H1 (cell line): ENCODE data around the gene PTPRD. TPM values are rescaled to one million over a fixed set of nuclear protein-coding genes. Genes with fewer than 3 reads are reported as not detected.

Experiments
- CTCF ChIA-PET: fragments of 300-600 bp; sonication (Branson Sonifier 250); formaldehyde crosslinking; loops from one replicate; lab custom pipeline; 2021; ENCODE audit not compliant: partially characterized antibody; lab: Charles Lee
- POLR2A ChIA-PET: fragments of 300-600 bp; sonication (Branson Sonifier 250); formaldehyde crosslinking; loops from one replicate; lab custom pipeline; 2021; ENCODE audit warnings: inconsistent platforms; ENCODE audit not compliant: partially characterized antibody; lab: Charles Lee
- DNase-seq, 2 experiments: peaks; one replicate each; pipeline versions ENCODE4 v3.0.0 to v3.0.0-alpha.2; 2010 to 2022; ENCODE audit warnings: low spot score in 2 of 2, low read depth in 1 of 2, mixed read lengths in 1 of 2
- FAIRE-seq: peaks from 2 replicates; lab custom pipeline; 2011; peaks lifted over from hg19 to GRCh38; lab: Jason Lieb, UNC
- H2AFZ ChIP-seq: 2 replicates; pipeline ENCODE4 v1.8.1; 2012; ENCODE audit warnings: low read length, inconsistent platforms
- H2AK5ac ChIP-seq: 2 replicates; pipeline ENCODE4 v1.6.1; 2013; ENCODE audit warnings: low read depth, low read length
- H2BK120ac ChIP-seq: replicated peaks from 2 replicates; pipeline ENCODE3; 2013; ENCODE audit warnings: low read depth, low read length, inconsistent platforms
- H2BK12ac ChIP-seq: 2 replicates; pipeline ENCODE4 v1.6.1; 2013; ENCODE audit warnings: low read depth, low read length
- H2BK15ac ChIP-seq: 2 replicates; pipeline ENCODE4 v1.6.1; 2013; ENCODE audit warnings: low read length
- H2BK20ac ChIP-seq: 2 replicates; pipeline ENCODE4 v1.6.1; 2013; ENCODE audit warnings: low read length
- H2BK5ac ChIP-seq: 2 replicates; pipeline ENCODE4 v1.6.1; 2013; ENCODE audit warnings: low read depth, low read length
- H3K14ac ChIP-seq: 2 replicates; pipeline ENCODE4 v1.6.1; 2013; ENCODE audit warnings: inconsistent platforms; ENCODE audit not compliant: insufficient read length
- H3K18ac ChIP-seq: 2 replicates; pipeline ENCODE4 v1.6.1; 2013; ENCODE audit warnings: low read length; ENCODE audit errors: extremely low read depth
- H3K23ac ChIP-seq: 2 replicates; pipeline ENCODE4 v1.6.1; 2013; ENCODE audit warnings: inconsistent platforms; ENCODE audit not compliant: insufficient read length
- H3K23me2 ChIP-seq: 2 replicates; pipeline ENCODE4 v1.6.1; 2013; ENCODE audit warnings: low read depth, low read length
- H3K27ac ChIP-seq: 2 replicates; pipeline ENCODE4 v1.6.1; 2011; ENCODE audit warnings: low read depth, low read length, inconsistent platforms
- H3K27me3 ChIP-seq, 4 experiments: replicated peaks in 1 of 4; 1 replicate in 1 of 4; 2 replicates in 3 of 4; pipeline versions ENCODE4 v1.6.1 to v1.8.1; 2011 to 2013; ENCODE audit warnings: low read length in 3 of 4, mild to moderate bottlenecking in 3 of 4, inconsistent platforms in 2 of 4, mixed read lengths in 2 of 4, moderate library complexity in 1 of 4; ENCODE audit not compliant: control insufficient read depth in 3 of 4, insufficient read depth in 3 of 4; ENCODE audit errors: extremely low read depth in 1 of 4
- H3K36me3 ChIP-seq, 4 experiments: 2 replicates each; pipeline versions ENCODE4 v1.6.1 to v1.8.1; 2011 to 2013; ENCODE audit warnings: mild to moderate bottlenecking in 4 of 4, low read length in 3 of 4, moderate library complexity in 2 of 4, control low read depth in 1 of 4, inconsistent platforms in 1 of 4; ENCODE audit not compliant: insufficient read depth in 4 of 4, control insufficient read depth in 2 of 4
- H3K4ac ChIP-seq: replicated peaks from 2 replicates; pipeline ENCODE3; 2013; ENCODE audit warnings: low read length, low read depth, mixed read lengths, inconsistent platforms; ENCODE audit not compliant: insufficient read length
- H3K4me1 ChIP-seq, 4 experiments: replicated peaks in 1 of 4; 1 replicate in 1 of 4; 2 replicates in 3 of 4; pipeline versions ENCODE4 v1.6.1 to v1.8.1; 2011 to 2013; ENCODE audit warnings: low read length in 3 of 4, inconsistent platforms in 2 of 4, mixed read lengths in 1 of 4; ENCODE audit not compliant: insufficient read depth in 4 of 4, control insufficient read depth in 3 of 4
- H3K4me2 ChIP-seq, 2 experiments: 2 replicates each; pipeline versions ENCODE4 v1.6.1 to v1.8.1; 2011 to 2013; ENCODE audit warnings: low read depth in 2 of 2, low read length in 2 of 2, control low read depth in 1 of 2, inconsistent platforms in 1 of 2, mild to moderate bottlenecking in 1 of 2; ENCODE audit not compliant: insufficient read depth in 1 of 2
- H3K4me3 ChIP-seq, 4 experiments: fragments of 200-600, 300-600 bp in 1 of 4; sonication (generic), shearing (Covaris generic), sonication (Bioruptor Twin) in 1 of 4; 2 replicates each; pipeline versions ENCODE4 v1.5.1 to v1.8.1; 2011 to 2016; ENCODE audit warnings: low read length in 4 of 4, low read depth in 3 of 4, control low read depth in 2 of 4, inconsistent platforms in 2 of 4, mild to moderate bottlenecking in 2 of 4, mixed read lengths in 1 of 4, moderate library complexity in 1 of 4; ENCODE audit not compliant: insufficient read depth in 2 of 4; ENCODE audit errors: extremely low read depth in 1 of 4
- H3K56ac ChIP-seq: replicated peaks from 2 replicates; pipeline ENCODE3; 2013; ENCODE audit warnings: low read depth, mild to moderate bottlenecking, mixed read lengths, low read length, inconsistent platforms; ENCODE audit not compliant: insufficient read length
- H3K79me1 ChIP-seq: 2 replicates; pipeline ENCODE4 v1.6.1; 2013; ENCODE audit warnings: low read depth, low read length, control low read depth
- H3K79me2 ChIP-seq, 2 experiments: 2 replicates each; pipeline versions ENCODE4 v1.6.1 to v1.8.1; 2012 to 2013; ENCODE audit warnings: low read length in 2 of 2, mild to moderate bottlenecking in 2 of 2, inconsistent platforms in 1 of 2; ENCODE audit not compliant: insufficient read depth in 2 of 2, control insufficient read depth in 1 of 2
- H3K9ac ChIP-seq, 4 experiments: replicated peaks in 1 of 4; 1 replicate in 1 of 4; 2 replicates in 3 of 4; pipeline versions ENCODE4 v1.6.1 to v1.8.1; 2011 to 2013; ENCODE audit warnings: low read depth in 3 of 4, low read length in 3 of 4, control low read depth in 2 of 4, mild to moderate bottlenecking in 2 of 4, moderate library complexity in 2 of 4, inconsistent platforms in 1 of 4; ENCODE audit errors: extremely low read depth in 1 of 4
- H3K9me3 ChIP-seq, 2 experiments: 2 replicates each; pipeline versions ENCODE4 v1.6.1 to v1.8.1; 2012 to 2013; ENCODE audit warnings: mild to moderate bottlenecking in 2 of 2, moderate library complexity in 2 of 2, control low read depth in 1 of 2, inconsistent platforms in 1 of 2, low read depth in 1 of 2, low read length in 1 of 2, mixed read lengths in 1 of 2; ENCODE audit not compliant: insufficient read depth in 2 of 2
- H4K20me1 ChIP-seq, 2 experiments: replicated peaks in 1 of 2; 2 replicates each; pipeline versions ENCODE3 to v1.8.1; 2011 to 2013; ENCODE audit warnings: inconsistent platforms in 2 of 2, low read length in 2 of 2, mild to moderate bottlenecking in 1 of 2; ENCODE audit not compliant: insufficient read depth in 2 of 2, control insufficient read depth in 1 of 2
- H4K5ac ChIP-seq: 2 replicates; pipeline ENCODE4 v1.6.1; 2013; ENCODE audit warnings: low read length, low read depth, mixed read lengths, inconsistent platforms; ENCODE audit not compliant: insufficient read length
- H4K8ac ChIP-seq: 2 replicates; pipeline ENCODE4 v1.8.0; 2013; ENCODE audit warnings: mild to moderate bottlenecking, moderate library complexity, low read length, inconsistent platforms; ENCODE audit not compliant: insufficient read depth; ENCODE audit errors: extremely low read depth
- H4K91ac ChIP-seq: replicated peaks from 2 replicates; pipeline ENCODE3; 2013; ENCODE audit warnings: low read length, mixed read lengths, inconsistent platforms; ENCODE audit not compliant: insufficient read length
- CBX5 ChIP-seq: fragments of 300-800, 300-1000 bp; sonication (generic); IDR thresholded peaks from 2 replicates; pipeline ENCODE4 v1.7.1; 2016; ENCODE audit warnings: antibody characterized with exemption, low read length, low read depth
- EZH2 ChIP-seq: fragments of 200-600 bp; sonication (generic); IDR thresholded peaks from 2 replicates; pipeline ENCODE4 v1.7.1; 2012; ENCODE audit warnings: low read depth, mild to moderate bottlenecking, moderate library complexity, low read length, inconsistent platforms; ENCODE audit not compliant: severe bottlenecking
- GTF2F1 ChIP-seq: IDR thresholded peaks from 2 replicates; pipeline ENCODE4 v1.6.1; 2012; ENCODE audit warnings: low read depth, low read length, improper control_type of control experiment, borderline replicate concordance
- JUND ChIP-seq: IDR thresholded peaks from 2 replicates; pipeline ENCODE4 v1.6.1; 2011; ENCODE audit warnings: mild to moderate bottlenecking, improper control_type of control experiment, low read length
- KDM4A ChIP-seq: IDR thresholded peaks from one replicate; pipeline ENCODE4 v1.7.1; 2012; ENCODE audit warnings: low read depth, mild to moderate bottlenecking, moderate library complexity, low read length, inconsistent platforms; ENCODE audit not compliant: severe bottlenecking
- SIX5 ChIP-seq: IDR thresholded peaks from 2 replicates; pipeline ENCODE4 v1.6.1; 2011; ENCODE audit warnings: mild to moderate bottlenecking, low read depth, low read length
- TAF7 ChIP-seq: optimal IDR thresholded peaks from 2 replicates; pipeline ENCODE3; 2011; ENCODE audit warnings: low read depth, mild to moderate bottlenecking, inconsistent platforms, low read length, moderate library complexity, borderline replicate concordance
- WGBS, 2 experiments: shearing (Covaris generic) in 1 of 2; methylation state at CpG; one replicate each; pipeline versions ENCODE4 v1.1.6 to v1.1.7; 2013 to 2015; ENCODE audit warnings: low lambda C conversion rate in 2 of 2, mixed read lengths in 2 of 2, inconsistent platforms in 1 of 2, low coverage in 1 of 2, missing lambda C conversion rate in 1 of 2; ENCODE audit not compliant: insufficient replicate concordance in 2 of 2, insufficient coverage in 1 of 2, insufficient read length in 1 of 2; ENCODE audit errors: extremely low coverage in 1 of 2, missing lambda C conversion rate in 1 of 2; 5-methylcytosine and 5-hydroxymethylcytosine counted together
- polyA plus RNA-seq, 7 experiments: library from polyadenylated mRNA; depleted of rRNA in 3 of 7; stranded (reverse) in 5 of 7; unstranded in 2 of 7; fragments of >200 nt in 5 of 7; fragments of 200-250 nt in 2 of 7; gene quantifications; 1 replicate in 5 of 7; 2 replicates in 1 of 7; 4 replicates in 1 of 7; pipeline versions ENCODE4 v1.2.1 to v1.2.3, GENCODE V29; 2011 to 2013; ENCODE audit warnings: missing spikeins in 2 of 7, mixed read lengths in 2 of 7
- total RNA-seq: library from RNA; stranded (reverse); fragmentation: NEBNext Ultra II Directional; extraction: Animal tissue kit (Norgen Biotek cat#: 25700); gene quantifications from 2 replicates; pipeline ENCODE4 v1.2.1, GENCODE V29; 2021

The PTPRD gene
- total and polyA plus RNA-seq, 2 of the 8 experiments (the other 6 are each of a cell fraction or from before 2014, with no cell fraction given), result 17.2 to 77.0 TPM

DNA sequence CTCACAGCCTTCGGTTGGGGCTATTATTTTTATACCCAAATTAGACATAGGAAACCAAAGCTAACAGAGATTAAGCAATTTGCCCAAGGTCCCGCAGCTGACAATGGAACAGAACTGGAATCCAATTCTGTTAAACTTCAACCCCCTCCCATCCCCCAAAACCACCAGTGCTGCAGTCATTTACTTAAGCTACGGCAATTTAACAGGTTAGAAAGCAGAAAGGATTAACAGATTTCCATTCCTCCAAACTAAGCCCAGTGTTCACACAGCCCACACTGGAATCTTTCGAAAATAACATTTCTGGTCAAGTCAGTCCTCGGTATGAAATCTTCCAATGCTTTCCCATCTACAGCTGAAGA, 1790.2 kb downstream of the PTPRD start:
- Histone ChIP-seq H3K79me1 (no peaks in the 10 kb centered on the region), H3K4me2 (no peak overlapping the region), H3K36me3 (no peaks in the 10 kb centered on the region), H3K9me3 (no peaks in the 10 kb centered on the region), H3K9ac (no peak overlapping the region), H2BK15ac (no peak overlapping the region), H2AFZ (no peak overlapping the region), H2BK20ac (no peak overlapping the region), H2BK120ac (no peak overlapping the region), H3K4me3 (no peak overlapping the region), H3K14ac (no peak overlapping the region), H4K20me1 (no peaks in the 10 kb centered on the region), H2BK12ac (no peak overlapping the region), H3K79me2 (0 out of 4 replicates have a peak, but pooled peaks cover 0 to 3% of the 10 kb centered on the region in 2 experiments), H3K56ac (no peak overlapping the region), H2AK5ac (no peak overlapping the region), H3K27me3 (no peaks in the 10 kb centered on the region), H2BK5ac (no peak overlapping the region), H3K23me2 (no peaks in the 10 kb centered on the region), H4K8ac (no peak overlapping the region), H4K5ac (no peak overlapping the region), H4K91ac (no peak overlapping the region), H3K18ac (no peak overlapping the region), H3K23ac (no peak overlapping the region), H3K27ac (no peak overlapping the region), H3K4me1 (peaks cover 0 to 2% (median 0%) of the 10 kb centered on the region in 4 experiments; a peak in 2 of 7 replicates), H3K4ac (no peak overlapping the region)
- ChIA-PET CTCF (interaction anchor here (0.8 to 1.3 kb wide), 2 partner anchors 15 to 33 kb away, joined by 3 read pairs; no protein-coding TSS in a partner anchor), POLR2A (no interaction called here)
- 88% methylated on average over 5 of the region's 5 CpGs; no CpG with 5 or more reads in 1 of the 2 experiments for WGBS, 2 experiments
- TF ChIP-seq TAF7, result no peak
- TF ChIP-seq SIX5, result no peak
- no peak for TF ChIP-seq GTF2F1
- no peak for TF ChIP-seq CBX5
- TF ChIP-seq JUND, result no peak
- no peak for TF ChIP-seq KDM4A
- no peak for TF ChIP-seq EZH2
- DNase-seq (no peak), FAIRE-seq (no peak)
